HG02798 (cell line): ENCODE data around the gene MGAT4A.
"Not testable (repeated sequence)": the region's sequence is repeated elsewhere in the genome, so short reads cannot be mapped to it uniquely, and the experiment has no call there.

Experiments
- ATAC-seq: cut with Tn5 transposase; IDR thresholded peaks from one replicate; pipeline ENCODE4 v1.9.1; 2021; ENCODE audit warnings: mild to moderate bottlenecking; ENCODE audit not compliant: unreplicated experiment, poor library complexity

MGAT4A gene

GRCh38 chr2:98615481-98615880 is 115.5 kb downstream of the MGAT4A start:
- no peak for ATAC-seq

- ATAC-seq = no peak
Observed at GRCh38 chr2:98614024-98614739, 116.8 kb downstream of the MGAT4A start.

- ATAC-seq = no peak
Observed at GRCh38 chr2:98608962-98609604, 121.8 kb downstream of the MGAT4A start.

GRCh38 chr2:98608116-98608961 is 122.6 kb downstream of the MGAT4A start, which contains the start of the genes COA5 and UNC50:
TSS of gene COA5 (minus strand) at chr2:98608512. CDS start at chr2:98608405, 107 bp downstream.
TSS of gene UNC50 (plus strand) at chr2:98608589. CDS start at chr2:98609760, 1,171 bp downstream.
- peak; percentile 95 for ATAC-seq

GRCh38 chr2:98607741-98608115 is 123.2 kb downstream of the MGAT4A start:
- no peak for ATAC-seq

GRCh38 chr2:98607104-98607503 is 123.8 kb downstream of the MGAT4A start:
- no peak for ATAC-seq

GRCh38 chr2:98606431-98606830 is 124.5 kb downstream of the MGAT4A start:
- ATAC-seq = no peak

GRCh38 chr2:98605076-98605475 is 125.9 kb downstream of the MGAT4A start:
- no peak for ATAC-seq

- no peak for ATAC-seq
Observed at GRCh38 chr2:98604547-98604946, 126.4 kb downstream of the MGAT4A start.

GRCh38 chr2:98601532-98602132 is 129.3 kb downstream of the MGAT4A start:
- peak; percentile 80 for ATAC-seq

- no peak for ATAC-seq
Observed at GRCh38 chr2:98598781-98599428, 132.0 kb downstream of the MGAT4A start.

- ATAC-seq = not testable (repeated sequence)
Observed at GRCh38 chr2:98594665-98595064, 136.3 kb downstream of the MGAT4A start.

- no peak for ATAC-seq
Observed at GRCh38 chr2:98592565-98592964, 138.4 kb downstream of the MGAT4A start.

- ATAC-seq = no peak
Observed at GRCh38 chr2:98589489-98589888, 141.4 kb downstream of the MGAT4A start.

GRCh38 chr2:98588880-98589431 is 142.0 kb downstream of the MGAT4A start:
- ATAC-seq = no peak

GRCh38 chr2:98586551-98587140 is 144.3 kb downstream of the MGAT4A start:
- ATAC-seq = no peak

- no peak for ATAC-seq
Observed at GRCh38 chr2:98585386-98585785, 145.5 kb downstream of the MGAT4A start.

GRCh38 chr2:98583816-98584618 is 146.9 kb downstream of the MGAT4A start:
- ATAC-seq = no peak

GRCh38 chr2:98583276-98583675 is 147.7 kb downstream of the MGAT4A start:
- no peak for ATAC-seq
